CD4-positive, CD25-positive, alpha-beta regulatory T cell (primary cell): Measurements from ENCODE around the gene RIPOR1. TPM values are rescaled to one million over a fixed set of nuclear protein-coding genes. Genes with fewer than 3 reads are reported as not detected.

Experiments used
- ATAC-seq, 2 donors: fragments of 150-1000 bp; cut with Tn5 transposase; one replicate each; pipeline ENCODE4 v1.10.0; 2021; ENCODE audit warnings: low read depth in 2 of 2, moderate number of reproducible peaks in 2 of 2, moderate library complexity in 1 of 2
- DNase-seq, 3 donors: peaks; one replicate each; pipeline versions ENCODE4 v3.0.0 to v3.0.0-alpha.2; 2012 to 2022; ENCODE audit warnings: mixed read lengths in 1 of 3
- H3K27ac ChIP-seq: one replicate; pipeline ENCODE4 v1.7.0; 2013; ENCODE audit warnings: mild to moderate bottlenecking, low read length; ENCODE audit not compliant: insufficient read depth, poor library complexity, severe bottlenecking
- H3K27me3 ChIP-seq: one replicate; pipeline ENCODE4 v1.7.0; 2013; ENCODE audit warnings: low read length; ENCODE audit not compliant: control insufficient read depth, insufficient read depth
- H3K36me3 ChIP-seq: one replicate; pipeline ENCODE4 v1.7.0; 2013; ENCODE audit warnings: mild to moderate bottlenecking, low read length, moderate library complexity; ENCODE audit not compliant: control insufficient read depth, insufficient read depth
- H3K4me1 ChIP-seq: 2 replicates; pipeline ENCODE4 v1.7.0; 2013; ENCODE audit warnings: mild to moderate bottlenecking, low read length; ENCODE audit not compliant: insufficient read depth, control insufficient read depth, poor library complexity, severe bottlenecking
- H3K4me3 ChIP-seq: one replicate; pipeline ENCODE4 v1.7.0; 2013; ENCODE audit warnings: low read depth, mild to moderate bottlenecking, low read length, moderate library complexity
- H3K9me3 ChIP-seq, 2 experiments: 1 replicate in 1 of 2; 2 replicates in 1 of 2; pipeline ENCODE4 v1.7.0; 2013; ENCODE audit warnings: low read length in 2 of 2, mild to moderate bottlenecking in 1 of 2, moderate library complexity in 1 of 2; ENCODE audit not compliant: control insufficient read depth in 2 of 2
- H3K27ac Mint-ChIP-seq, 3 donors: one replicate each; pipeline ENCODE4 v1.8.0; 2020 to 2022; ENCODE audit warnings: mild to moderate bottlenecking in 3 of 3, mixed read lengths in 3 of 3, moderate library complexity in 2 of 3
- H3K27me3 Mint-ChIP-seq: one replicate; pipeline ENCODE4 v1.8.0; 2022; ENCODE audit warnings: mild to moderate bottlenecking, mixed read lengths
- H3K36me3 Mint-ChIP-seq: one replicate; pipeline ENCODE4 v1.8.0; 2020; ENCODE audit warnings: mixed read lengths
- H3K4me1 Mint-ChIP-seq, 4 donors: one replicate each; pipeline ENCODE4 v1.8.0; 2020 to 2022; ENCODE audit warnings: mixed read lengths in 4 of 4, mild to moderate bottlenecking in 1 of 4
- H3K4me3 Mint-ChIP-seq, 4 donors: one replicate each; pipeline ENCODE4 v1.8.0; 2020 to 2022; ENCODE audit warnings: mild to moderate bottlenecking in 4 of 4, mixed read lengths in 4 of 4, moderate library complexity in 3 of 4
- H3K9me3 Mint-ChIP-seq, 7 donors: one replicate each; pipeline ENCODE4 v1.8.0; 2020 to 2022; ENCODE audit warnings: mixed read lengths in 7 of 7, mild to moderate bottlenecking in 3 of 7, moderate library complexity in 2 of 7
- polyA plus RNA-seq, 4 donors: library from polyadenylated mRNA; unstranded; fragments of 300-500 nt; fragmentation: Illumina TruSeq; gene quantifications; one replicate each; pipeline ENCODE4 v1.2.3, GENCODE V29; 2021
- total RNA-seq: library from RNA; stranded (reverse); gene quantifications from one replicate; pipeline ENCODE4 v1.2.3, GENCODE V29; 2022

RIPOR1 gene
- total and polyA plus RNA-seq, 5 donors from 2014 or later, result 0.91 to 16.6 (median 2.2) TPM

GRCh38 chr16:67580202-67580601, 51.6 kb downstream of the RIPOR1 start:
- no peak for ATAC-seq
- H3K27me3 ChIP-seq, result no peaks in the 10 kb centered on the region
- H3K36me3 ChIP-seq, result peaks cover 24% of the 10 kb centered on the region
- H3K9me3 Mint-ChIP-seq, result no peaks in the 10 kb centered on the region
- peaks cover 7% of the 10 kb centered on the region for H3K36me3 Mint-ChIP-seq
- no peaks in the 10 kb centered on the region for H3K9me3 ChIP-seq
- no peak overlapping the region for H3K4me3 ChIP-seq
- DNase-seq, result no peak
- no peak overlapping the region for H3K4me3 Mint-ChIP-seq
- no peak overlapping the region for H3K27ac Mint-ChIP-seq
- no peaks in the 10 kb centered on the region for H3K27me3 Mint-ChIP-seq
- no peak overlapping the region for H3K27ac ChIP-seq
- peaks cover 6% of the 10 kb centered on the region for H3K4me1 ChIP-seq
- peaks cover 5 to 46% (median 14%) of the 10 kb centered on the region in 4 donors for H3K4me1 Mint-ChIP-seq

- Histone ChIP-seq H3K9me3 (no peaks in the 10 kb centered on the region), H3K36me3 (peaks cover 16% of the 10 kb centered on the region), H3K27me3 (no peaks in the 10 kb centered on the region), H3K4me1 (peaks cover 10% of the 10 kb centered on the region), H3K27ac (no peak overlapping the region), H3K4me3 (no peak overlapping the region)
- Mint-ChIP-seq H3K27me3 (no peaks in the 10 kb centered on the region), H3K27ac (peak overlapping the region in 1 of 3 donors; percentile 38), H3K4me1 (peaks cover 10 to 55% (median 35%) of the 10 kb centered on the region in 4 donors), H3K36me3 (peaks cover 6% of the 10 kb centered on the region), H3K9me3 (no peaks in the 10 kb centered on the region), H3K4me3 (no peak overlapping the region)
- ATAC-seq (no peak), DNase-seq (no peak)
Observed at GRCh38 chr16:67593288-67593687, 64.7 kb downstream of the RIPOR1 start.

GRCh38 chr16:67593701-67594100, 65.1 kb downstream of the RIPOR1 start:
- H3K9me3 Mint-ChIP-seq, result no peaks in the 10 kb centered on the region
- H3K4me3 ChIP-seq, result no peak overlapping the region
- H3K27me3 ChIP-seq, result no peaks in the 10 kb centered on the region
- H3K4me3 Mint-ChIP-seq, result no peak overlapping the region
- peaks cover 10% of the 10 kb centered on the region for H3K4me1 ChIP-seq
- peaks cover 10 to 56% (median 35%) of the 10 kb centered on the region in 4 donors for H3K4me1 Mint-ChIP-seq
- DNase-seq (no peak), ATAC-seq (no peak)
- H3K27ac Mint-ChIP-seq, result peak overlapping the region in 2 of 3 donors; percentile 38 to 74
- H3K36me3 ChIP-seq, result peaks cover 15% of the 10 kb centered on the region
- H3K36me3 Mint-ChIP-seq, result peaks cover 7% of the 10 kb centered on the region
- no peaks in the 10 kb centered on the region for H3K27me3 Mint-ChIP-seq
- no peaks in the 10 kb centered on the region for H3K9me3 ChIP-seq
- no peak overlapping the region for H3K27ac ChIP-seq

- Mint-ChIP-seq H3K36me3 (peaks cover 7% of the 10 kb centered on the region), H3K27ac (peak overlapping the region; percentile 12 to 74 (median 66)), H3K4me1 (peaks cover 10 to 61% (median 41%) of the 10 kb centered on the region in 4 donors), H3K9me3 (no peaks in the 10 kb centered on the region), H3K4me3 (peak overlapping the region in 1 of 4 donors; percentile 28), H3K27me3 (no peaks in the 10 kb centered on the region)
- Histone ChIP-seq H3K27me3 (no peaks in the 10 kb centered on the region), H3K4me3 (no peak overlapping the region), H3K4me1 (peaks cover 10% of the 10 kb centered on the region), H3K27ac (no peak overlapping the region), H3K9me3 (no peaks in the 10 kb centered on the region), H3K36me3 (peaks cover 15% of the 10 kb centered on the region)
- no peak for ATAC-seq
- DNase-seq, result no peak
Observed at GRCh38 chr16:67594256-67594915, 65.8 kb downstream of the RIPOR1 start.

GRCh38 chr16:67594956-67595355, 66.3 kb downstream of the RIPOR1 start:
- ATAC-seq (peak in 1 of 2 donors; percentile 52), DNase-seq (peak in 1 of 3 donors; percentile 39)
- Mint-ChIP-seq H3K9me3 (no peaks in the 10 kb centered on the region), H3K36me3 (peaks cover 7% of the 10 kb centered on the region), H3K27me3 (no peaks in the 10 kb centered on the region), H3K4me1 (peaks cover 16 to 63% (median 45%) of the 10 kb centered on the region in 4 donors), H3K27ac (peak overlapping the region; percentile 12 to 74 (median 66)), H3K4me3 (peak overlapping the region in 1 of 4 donors; percentile 28)
- H3K36me3 ChIP-seq, result peaks cover 15% of the 10 kb centered on the region
- no peak overlapping the region for H3K4me3 ChIP-seq
- H3K4me1 ChIP-seq, result peaks cover 10% of the 10 kb centered on the region
- no peaks in the 10 kb centered on the region for H3K9me3 ChIP-seq
- H3K27me3 ChIP-seq, result no peaks in the 10 kb centered on the region
- H3K27ac ChIP-seq, result no peak overlapping the region

Other genes starting within 250 kb of the RIPOR1 start
- gene PLEKHG4, start 249.3 kb upstream of the RIPOR1 start, total RNA-seq, result 10.0 TPM
- gene PLEKHG4, start 249.3 kb upstream of the RIPOR1 start, polyA plus RNA-seq, result 1 to 10 TPM; 1.4 to 5.3 (median 2.8) TPM
- gene KCTD19, start 202.1 kb upstream of the RIPOR1 start, total RNA-seq, result not detected
- not detected for gene KCTD19, start 202.1 kb upstream of the RIPOR1 start, polyA plus RNA-seq
- not detected for gene LRRC36, start 202.0 kb upstream of the RIPOR1 start, total RNA-seq
- not detected for gene LRRC36, start 202.0 kb upstream of the RIPOR1 start, polyA plus RNA-seq
- not detected for gene TPPP3, start 135.3 kb upstream of the RIPOR1 start, total RNA-seq
- not detected for gene TPPP3, start 135.3 kb upstream of the RIPOR1 start, polyA plus RNA-seq
- not detected for gene ZDHHC1, start 112.4 kb upstream of the RIPOR1 start, total RNA-seq
- gene ZDHHC1, start 112.4 kb upstream of the RIPOR1 start, polyA plus RNA-seq, result under 1 TPM in 1 of 4 donors, not detected in 3; 0.60 TPM
- gene HSD11B2, start 97.7 kb upstream of the RIPOR1 start, total RNA-seq, result not detected
- gene HSD11B2, start 97.7 kb upstream of the RIPOR1 start, polyA plus RNA-seq, result not detected
- 92.5 TPM for gene ATP6V0D1, start 47.7 kb upstream of the RIPOR1 start, total RNA-seq
- 100 to 1,000 TPM; 119 to 141 (median 133) TPM for gene ATP6V0D1, start 47.7 kb upstream of the RIPOR1 start, polyA plus RNA-seq
- gene AGRP, start 45.3 kb upstream of the RIPOR1 start, total RNA-seq, result not detected
- not detected for gene AGRP, start 45.3 kb upstream of the RIPOR1 start, polyA plus RNA-seq
- 63.6 TPM for gene CTCF, start 33.7 kb downstream of the RIPOR1 start, total RNA-seq
- gene CTCF, start 33.7 kb downstream of the RIPOR1 start, polyA plus RNA-seq, result 10 to 100 TPM; 44.5 to 80.2 (median 52.9) TPM
- gene CARMIL2, start 116.3 kb downstream of the RIPOR1 start, total RNA-seq, result 156 TPM
- 10 to 100 TPM in 3 of 4 donors, 1 to 10 TPM in 1; 9.2 to 20.7 (median 12.9) TPM for gene CARMIL2, start 116.3 kb downstream of the RIPOR1 start, polyA plus RNA-seq
- 28.7 TPM for gene ACD, start 131.4 kb downstream of the RIPOR1 start, total RNA-seq
- gene ACD, start 131.4 kb downstream of the RIPOR1 start, polyA plus RNA-seq, result 10 to 100 TPM; 29.5 to 36.7 (median 32.5) TPM
- 6.2 TPM for gene PARD6A, start 132.1 kb downstream of the RIPOR1 start, total RNA-seq
- gene PARD6A, start 132.1 kb downstream of the RIPOR1 start, polyA plus RNA-seq, result 10 to 100 TPM; 14.4 to 19.9 (median 18.2) TPM
- 2.4 TPM for gene ENKD1, start 137.9 kb downstream of the RIPOR1 start, total RNA-seq
- gene ENKD1, start 137.9 kb downstream of the RIPOR1 start, polyA plus RNA-seq, result 1 to 10 TPM in 3 of 4 donors, under 1 TPM in 1; 0.65 to 2.9 (median 1.5) TPM
- 3.2 TPM for gene C16orf86, start 138.0 kb downstream of the RIPOR1 start, total RNA-seq
- gene C16orf86, start 138.0 kb downstream of the RIPOR1 start, polyA plus RNA-seq, result 1 to 10 TPM; 3.9 to 6.8 (median 6.0) TPM
- 11.2 TPM for gene GFOD2, start 190.5 kb downstream of the RIPOR1 start, total RNA-seq
- gene GFOD2, start 190.5 kb downstream of the RIPOR1 start, polyA plus RNA-seq, result 10 to 100 TPM in 3 of 4 donors, 1 to 10 TPM in 1; 9.0 to 12.1 (median 11.6) TPM